ENCODE results near the gene IDH3G. TPM values are rescaled to one million over a fixed set of nuclear protein-coding genes. Genes with fewer than 3 reads are reported as not detected.
A peak's percentile ranks its signal among the peaks of the same experiment; 100 is the strongest.

IDH3G gene
- total RNA-seq, 1 donor from 2014 or later = 78.7 TPM

DNA sequence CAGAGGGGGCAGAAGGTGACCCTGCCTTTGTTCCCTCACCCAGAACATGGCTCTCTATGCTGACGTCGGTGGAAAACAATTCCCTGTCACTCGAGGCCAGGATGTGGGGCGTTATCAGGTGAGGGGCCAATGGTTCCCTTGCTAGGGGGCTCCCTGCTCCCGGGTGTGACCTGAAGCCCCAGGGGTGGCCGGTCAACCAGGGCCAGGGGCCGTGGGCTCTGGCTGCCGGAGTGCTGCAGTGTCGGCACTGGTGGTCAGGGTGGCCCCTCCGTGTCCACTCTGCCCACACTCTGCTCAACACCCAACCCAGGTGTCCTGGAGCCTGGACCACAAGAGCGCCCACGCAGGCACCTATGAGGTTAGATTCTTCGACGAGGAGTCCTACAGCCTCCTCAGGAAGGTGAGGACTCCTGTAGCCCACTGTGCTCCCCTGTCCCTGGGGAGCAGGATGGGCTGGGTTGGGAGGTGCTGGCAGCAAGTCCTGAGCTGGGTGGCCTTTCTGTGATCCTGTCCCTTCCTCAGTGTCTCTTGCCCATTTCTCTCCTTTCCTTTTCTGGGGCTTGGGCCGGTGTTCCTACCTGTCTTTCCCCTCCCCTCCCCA is 3.3 kb upstream of the IDH3G start:
- DNase-seq (ENCODE audit: missing footprints) (no peak), ATAC-seq (no peak)
- intact Hi-C loops (cut with DNase I) = no loop called here

DNA sequence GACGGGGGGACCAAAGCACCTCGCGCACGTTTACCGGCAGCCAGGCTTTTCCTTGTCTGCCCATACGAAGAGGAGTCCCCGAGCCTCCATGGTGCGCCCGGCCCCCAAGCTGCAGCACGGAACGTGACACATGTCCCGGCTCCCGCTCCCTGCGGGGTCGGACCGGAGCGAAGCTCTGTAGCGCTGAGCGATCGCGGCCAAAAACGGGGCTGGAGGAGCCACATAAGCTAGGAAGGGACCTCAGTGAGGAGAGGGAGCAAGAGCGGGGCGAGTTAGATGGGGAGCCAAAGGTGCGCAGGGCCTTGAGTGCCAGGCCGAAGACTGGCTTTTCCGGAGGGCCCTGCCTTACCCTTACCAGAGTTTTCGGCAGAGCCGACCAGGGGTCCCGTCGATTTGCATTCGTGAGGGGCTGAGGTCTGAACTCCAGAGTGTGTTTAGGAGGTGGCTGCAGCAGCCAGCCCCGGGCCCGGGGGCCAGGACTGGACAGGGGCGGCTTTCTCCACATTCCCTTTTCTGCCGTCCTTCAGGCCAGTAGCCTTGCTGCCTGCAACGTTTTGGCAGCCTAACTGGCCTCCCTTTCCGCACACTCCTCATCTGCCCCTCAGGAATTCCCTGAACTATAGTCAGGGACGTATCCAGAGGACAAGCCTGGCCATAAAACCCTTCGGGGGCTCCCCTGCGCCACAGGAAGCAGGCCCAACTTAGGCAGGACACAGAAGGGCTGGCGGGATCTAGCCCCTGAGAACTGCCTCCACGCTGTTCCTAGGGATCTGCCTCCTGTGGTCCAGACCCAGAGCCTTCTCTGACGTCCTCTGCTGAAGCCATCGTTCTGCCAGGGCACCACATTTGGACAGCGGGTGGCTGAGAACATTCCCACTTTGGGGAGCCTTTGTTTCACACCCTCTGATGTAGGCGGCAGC is 982 bp upstream of the IDH3G start:
- intact Hi-C loops (cut with DNase I) = loop anchor here (1.0 kb wide), 1 partner anchor 133 kb away; no protein-coding TSS in a partner anchor
- ATAC-seq (no peak), DNase-seq (ENCODE audit: missing footprints) (peak; percentile 41)

DNA sequence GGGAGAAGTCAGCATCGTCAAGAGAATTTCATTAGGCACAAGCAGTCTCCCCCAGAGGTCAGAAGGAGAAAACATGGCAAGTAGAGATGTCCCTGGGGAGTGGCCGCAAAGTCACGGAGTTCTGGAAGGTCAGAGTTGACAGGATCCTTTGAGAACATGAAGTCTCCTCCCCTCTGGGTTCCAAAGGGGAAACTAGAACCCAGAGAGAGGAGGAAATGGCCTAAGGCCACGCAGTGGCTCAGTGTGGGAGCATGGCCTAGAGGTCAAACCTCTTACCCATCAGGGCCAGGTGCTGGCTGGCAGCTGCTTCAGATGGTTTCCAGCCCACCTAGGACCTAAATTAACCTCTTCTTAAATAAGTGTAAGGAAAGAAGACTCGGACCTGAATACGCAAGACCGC is 884 bp downstream of the IDH3G start:
- intact Hi-C loops (cut with DNase I) = no loop called here
- peak; percentile 11 for DNase-seq (ENCODE audit: missing footprints)

DNA sequence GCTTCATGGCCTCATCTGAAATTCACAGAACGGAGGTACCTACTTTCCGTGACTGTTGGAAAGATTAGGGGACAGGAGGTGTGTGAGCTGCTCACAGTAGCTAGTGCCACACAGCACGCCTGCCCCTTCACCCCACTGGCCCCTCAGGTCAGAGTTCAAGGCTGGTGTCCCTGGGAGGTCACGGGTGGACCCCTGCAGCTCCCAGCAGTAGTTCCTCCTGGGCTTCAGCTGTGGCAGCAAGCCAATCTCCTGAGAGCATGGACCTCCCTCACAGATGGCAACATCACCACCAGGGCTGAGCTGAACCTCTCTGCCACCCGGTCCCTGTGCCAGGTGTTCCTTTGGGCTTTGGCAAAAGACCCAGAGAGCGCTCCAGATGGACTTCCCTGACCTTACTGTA is 1.8 kb downstream of the IDH3G start:
- no peak for ATAC-seq
- intact Hi-C loops (cut with DNase I) = no loop called here

More for the DNA sequence above, 884 bp downstream of the IDH3G start:
- ATAC-seq = no peak

DNA sequence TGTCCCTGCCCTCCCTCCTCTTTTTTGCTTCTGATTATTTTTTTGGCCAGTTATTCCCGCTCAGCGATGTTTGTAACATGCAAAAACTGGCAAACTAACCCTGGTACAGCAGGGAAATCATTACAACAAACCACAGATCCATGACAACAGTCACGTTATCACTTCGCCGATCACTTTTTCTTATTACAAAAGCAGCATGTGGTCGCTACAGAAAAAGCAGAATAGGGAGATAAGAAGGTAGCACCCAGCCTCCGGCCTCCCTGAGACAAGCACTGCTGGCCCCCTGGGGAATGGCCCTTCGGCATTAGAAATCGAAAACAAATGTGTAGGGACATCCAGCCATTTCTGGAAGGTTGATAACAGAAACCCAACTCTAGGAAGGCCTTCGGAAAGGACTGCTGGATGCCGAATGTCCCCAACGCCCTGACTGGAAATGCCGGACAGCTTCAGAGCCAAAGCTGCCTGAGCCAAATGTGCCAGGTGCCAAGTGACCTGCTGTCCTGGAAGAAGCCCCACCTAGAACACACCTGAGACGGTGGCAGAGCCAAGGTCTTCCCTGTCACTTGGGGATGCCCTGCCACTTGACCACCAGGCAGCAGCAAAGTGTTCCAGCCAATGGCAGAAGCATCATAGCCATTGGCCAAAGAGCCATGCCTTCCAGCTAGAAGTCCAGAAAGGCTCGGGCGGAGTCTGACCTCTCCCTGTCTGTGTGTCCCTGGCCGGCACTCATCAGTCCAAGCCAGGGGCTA is 2.9 kb downstream of the IDH3G start:
- no peak for ATAC-seq
- no peak for DNase-seq (ENCODE audit: missing footprints)
- intact Hi-C loops (cut with DNase I) = no loop called here

More for the DNA sequence above, 1.8 kb downstream of the IDH3G start:
- no peak for DNase-seq (ENCODE audit: missing footprints)

DNA sequence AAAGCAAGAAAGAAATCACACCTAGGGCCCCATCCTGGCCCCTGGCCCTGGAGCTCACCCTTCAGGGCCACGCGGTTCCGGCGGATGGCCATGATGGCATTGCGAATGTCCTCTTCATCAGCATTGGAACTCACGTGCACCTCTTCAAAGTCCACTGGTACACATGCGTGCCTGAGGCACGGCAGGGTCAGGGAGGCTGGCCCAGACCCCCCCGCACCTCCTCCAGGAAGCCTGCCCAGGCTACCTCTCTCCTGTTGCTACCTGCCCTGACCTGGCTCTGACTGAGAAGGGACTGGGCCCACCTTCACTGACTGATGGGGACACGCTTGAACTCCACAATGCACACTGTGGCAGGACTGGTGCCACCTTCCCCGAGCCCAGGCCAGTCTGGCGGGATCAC is 4.5 kb downstream of the IDH3G start:
- DNase-seq (ENCODE audit: missing footprints) (no peak), ATAC-seq (no peak)
- intact Hi-C loops (cut with DNase I) = no loop called here

DNA sequence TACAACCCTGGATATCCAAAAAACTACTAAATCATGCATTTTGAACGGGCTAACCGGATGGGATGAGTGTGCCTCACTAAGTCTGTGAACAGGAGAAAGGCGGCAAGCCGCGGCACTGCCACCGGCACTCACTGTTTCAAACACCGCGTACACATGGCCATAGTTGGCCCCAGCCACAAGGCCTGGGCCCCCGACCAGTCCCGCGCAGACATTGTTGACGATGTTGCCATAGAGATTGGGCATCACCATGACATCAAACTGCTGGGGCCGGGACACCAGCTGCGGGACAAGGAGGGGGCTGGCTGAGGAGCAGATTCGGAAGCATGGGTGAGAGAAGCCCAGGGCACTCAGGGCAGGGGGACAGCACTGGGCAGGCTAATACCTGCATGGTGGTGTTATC is 7.5 kb downstream of the IDH3G start:
- intact Hi-C loops (cut with DNase I) = no loop called here
- ATAC-seq (no peak), DNase-seq (ENCODE audit: missing footprints) (no peak)

DNA sequence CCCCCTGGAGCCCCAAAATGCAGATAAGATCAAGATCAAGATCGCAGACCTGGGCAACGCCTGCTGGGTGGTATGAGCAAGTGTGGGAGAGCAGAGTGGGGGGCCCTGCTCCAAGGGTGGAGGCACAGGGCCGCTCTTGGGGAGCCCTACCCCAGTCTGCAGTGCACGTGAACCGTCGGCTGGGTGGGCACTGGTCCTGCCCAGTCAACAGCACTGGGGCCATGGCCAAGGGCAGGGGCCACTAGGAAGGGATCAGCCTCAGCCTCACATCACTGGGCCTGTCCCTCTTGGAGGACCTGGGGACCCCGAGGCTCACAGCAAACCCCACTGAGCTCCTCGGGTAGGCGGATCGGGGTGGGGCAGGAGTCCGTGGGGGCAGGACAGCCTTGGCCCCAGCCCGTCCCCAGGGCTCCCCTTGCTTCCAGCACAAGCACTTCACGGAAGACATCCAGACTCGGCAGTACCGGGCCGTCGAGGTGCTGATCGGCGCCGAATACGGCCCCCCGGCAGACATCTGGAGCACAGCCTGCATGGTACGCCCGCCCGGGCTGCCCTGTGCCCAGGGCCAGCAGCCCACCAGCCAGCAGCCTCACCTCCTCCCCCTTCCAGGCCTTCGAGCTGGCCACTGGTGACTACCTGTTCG is 9.7 kb downstream of the IDH3G start:
- no peak for ATAC-seq
- intact Hi-C loops (cut with DNase I) = no loop called here
- no peak for DNase-seq (ENCODE audit: missing footprints)

DNA sequence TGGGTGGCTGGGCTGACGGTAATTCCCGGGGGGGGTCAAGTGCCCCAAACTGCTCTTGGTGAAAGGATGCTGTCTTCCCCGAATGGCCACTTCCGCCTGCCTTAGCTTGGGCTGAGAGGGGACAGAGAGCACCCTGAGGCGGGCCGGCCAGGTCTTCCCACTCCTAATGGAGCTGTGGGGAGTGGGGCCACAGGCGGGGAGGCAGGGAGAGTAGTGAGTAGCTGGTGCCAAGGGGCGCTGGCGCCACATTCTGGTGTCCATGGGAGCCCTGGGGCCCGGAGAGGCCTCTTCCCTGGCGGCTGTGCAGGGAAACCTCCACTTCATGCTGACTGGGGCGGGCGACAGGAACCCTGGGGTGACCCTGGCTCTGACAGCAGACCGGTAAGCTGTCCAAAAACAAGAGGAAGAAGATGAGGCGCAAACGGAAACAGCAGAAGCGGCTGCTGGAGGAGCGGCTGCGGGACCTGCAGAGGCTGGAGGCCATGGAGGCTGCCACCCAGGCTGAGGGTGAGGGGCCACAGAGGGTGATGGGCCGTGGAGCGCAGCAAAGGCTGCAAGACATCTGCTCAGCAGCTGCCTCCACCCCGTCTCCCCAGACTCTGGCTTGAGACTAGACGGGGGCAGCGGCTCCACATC is 10.7 kb downstream of the IDH3G start:
- DNase-seq (ENCODE audit: missing footprints) (no peak), ATAC-seq (no peak)
- intact Hi-C loops (cut with DNase I) = no loop called here

DNA sequence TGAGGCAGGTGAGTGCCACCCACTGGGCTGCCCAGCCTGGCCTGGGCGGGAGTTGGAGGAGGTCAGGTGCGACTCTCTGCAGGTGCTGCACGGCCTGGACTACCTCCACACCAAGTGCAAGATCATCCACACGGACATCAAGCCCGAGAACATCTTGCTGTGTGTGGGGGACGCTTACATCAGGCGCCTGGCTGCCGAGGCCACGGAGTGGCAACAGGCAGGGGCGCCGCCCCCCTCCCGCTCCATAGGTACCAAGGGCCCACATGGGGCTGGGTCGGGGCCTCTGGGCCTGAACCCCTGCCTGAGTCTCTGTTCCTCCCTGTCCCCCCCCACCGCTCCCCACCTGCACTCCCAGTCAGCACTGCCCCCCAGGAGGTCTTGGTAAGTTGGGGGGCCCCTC is 11.3 kb downstream of the IDH3G start:
- intact Hi-C loops (cut with DNase I) = no loop called here

DNA sequence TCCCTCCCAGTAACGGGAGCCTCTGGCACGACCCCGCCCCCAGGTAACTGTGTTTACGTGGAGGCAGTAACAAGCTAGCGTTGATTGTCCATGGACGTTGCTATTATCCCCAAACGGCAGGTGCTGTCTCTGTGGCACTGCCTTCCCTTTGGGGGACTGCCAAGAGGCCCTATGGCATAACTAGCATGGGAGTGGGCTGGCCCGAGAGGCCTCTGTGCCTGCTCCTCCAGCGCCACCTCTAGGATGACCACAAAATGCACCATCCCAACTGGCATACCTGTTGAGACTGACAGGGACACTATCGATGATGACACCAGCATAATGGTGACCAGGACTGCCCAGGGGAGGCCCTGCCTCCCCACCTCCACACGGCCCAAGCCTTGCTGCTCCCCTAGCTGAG is 11.9 kb downstream of the IDH3G start:
- ATAC-seq = no peak
- intact Hi-C loops (cut with DNase I) = no loop called here
- no peak for DNase-seq (ENCODE audit: missing footprints)

More for the DNA sequence above, 11.3 kb downstream of the IDH3G start:
- DNase-seq (ENCODE audit: missing footprints) = no peak
- no peak for ATAC-seq

DNA sequence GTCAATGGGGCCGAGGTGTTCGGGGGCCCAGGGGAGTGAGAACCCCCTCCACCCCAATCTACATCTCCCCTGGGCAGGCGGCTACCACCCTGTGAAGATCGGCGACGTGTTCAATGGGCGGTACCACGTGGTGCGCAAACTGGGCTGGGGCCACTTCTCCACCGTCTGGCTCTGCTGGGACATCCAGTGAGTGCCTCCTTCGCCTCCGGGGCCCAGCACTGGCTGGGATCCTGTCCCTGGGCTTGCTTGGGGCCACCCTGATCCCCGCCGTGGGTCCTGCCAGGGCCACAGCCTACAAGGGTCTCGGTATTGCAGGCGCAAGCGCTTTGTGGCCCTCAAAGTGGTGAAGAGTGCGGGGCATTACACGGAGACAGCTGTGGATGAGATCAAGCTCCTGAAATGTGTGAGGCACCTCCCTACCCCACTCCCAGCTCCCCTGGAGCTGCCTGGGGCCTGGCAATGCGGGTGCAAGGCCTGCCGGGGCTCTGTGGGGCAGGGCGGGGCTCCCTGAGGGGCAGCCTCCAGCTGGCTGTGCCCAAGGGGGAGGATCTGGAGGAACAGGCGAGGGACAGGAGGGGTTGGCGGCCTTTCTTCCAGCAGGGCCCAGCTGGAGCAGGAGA is 12.6 kb downstream of the IDH3G start:
- intact Hi-C loops (cut with DNase I) = no loop called here
- ATAC-seq (peak; percentile 67), DNase-seq (ENCODE audit: missing footprints) (no peak)

DNA sequence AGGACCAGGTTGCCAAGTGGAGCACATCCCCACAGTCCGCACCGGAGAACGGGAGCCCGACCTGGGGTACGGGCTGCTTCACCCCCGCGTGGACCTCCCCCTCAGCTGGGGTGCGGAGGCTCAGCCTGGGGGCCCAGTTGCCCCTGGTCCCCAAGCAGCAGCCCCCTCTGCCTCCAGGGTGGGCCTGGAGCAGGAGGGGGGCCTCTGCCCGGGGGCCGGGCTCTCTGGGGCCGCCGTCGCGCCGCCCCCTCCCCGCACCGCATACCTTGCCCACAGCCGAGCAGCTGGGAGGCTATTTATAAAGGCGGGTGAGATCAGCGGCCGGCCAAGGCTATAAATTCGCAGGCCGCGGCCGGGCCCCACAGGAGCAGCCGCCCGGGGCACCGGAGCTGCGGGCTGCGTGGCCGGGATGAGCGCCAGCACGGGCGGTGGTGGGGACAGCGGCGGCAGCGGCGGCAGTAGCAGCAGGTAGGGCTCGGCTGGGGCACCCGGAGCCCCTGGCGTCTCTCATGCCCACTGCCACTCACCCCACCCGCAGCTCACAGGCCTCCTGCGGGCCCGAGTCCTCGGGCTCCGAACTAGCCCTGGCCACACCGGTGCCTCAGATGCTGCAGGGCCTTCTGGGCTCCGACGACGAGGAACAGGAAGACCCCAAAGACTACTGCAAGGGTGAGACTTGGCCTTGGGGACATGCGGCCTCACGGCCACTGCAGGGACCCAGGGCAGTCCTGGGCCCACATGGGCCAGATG is 13.3 kb downstream of the IDH3G start, which contains the start of gene SRPK3:
SRPK3 (plus strand) TSS at position 364 of the 750 bp plus-strand sequence; CDS start at position 410, 46 bp downstream.
- intact Hi-C loops (cut with DNase I) = no loop called here
- peak; percentile 33 for DNase-seq (ENCODE audit: missing footprints)
- ATAC-seq = peak; percentile 75

DNA sequence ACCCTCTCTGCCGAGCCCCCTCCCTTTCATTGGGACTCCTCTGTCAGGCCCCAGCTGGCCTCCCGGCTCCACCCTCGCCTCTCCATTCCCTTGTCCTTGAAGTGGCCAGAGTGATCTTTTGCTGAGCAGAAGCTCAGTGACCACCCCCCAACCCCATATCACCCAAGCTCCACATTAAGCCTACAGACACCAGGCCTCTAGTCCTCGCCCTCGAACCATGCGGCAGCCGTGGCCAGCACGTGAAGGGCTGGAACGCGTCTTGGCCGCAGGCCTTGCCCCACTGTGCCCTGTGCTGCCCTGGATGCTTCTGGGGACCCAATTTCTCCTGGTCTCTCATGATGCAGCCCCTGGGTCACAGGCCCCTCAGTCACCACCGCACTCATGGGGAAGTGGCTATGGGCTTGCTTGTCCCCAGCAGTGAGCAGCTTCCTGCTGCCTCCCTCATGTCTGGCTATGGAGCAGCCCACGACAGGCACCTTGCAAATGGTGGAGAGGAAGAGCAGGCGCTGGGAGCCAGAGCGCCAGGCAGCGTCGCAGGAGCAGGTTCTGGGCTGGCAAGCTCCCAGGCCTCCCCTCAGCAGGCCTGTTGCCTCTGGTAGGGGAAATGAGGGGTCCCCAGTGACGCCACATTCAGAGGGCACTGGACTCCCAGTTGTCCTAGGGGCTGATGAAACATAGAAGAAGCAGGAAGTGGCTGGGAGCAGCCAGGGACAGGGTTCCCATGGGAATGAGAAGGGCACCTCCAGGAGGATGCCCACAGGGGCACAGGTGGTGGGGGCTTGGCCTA is 14.1 kb downstream of the IDH3G start:
- ATAC-seq (no peak), DNase-seq (ENCODE audit: missing footprints) (peak; percentile 61)
- intact Hi-C loops (cut with DNase I) = no loop called here

DNA sequence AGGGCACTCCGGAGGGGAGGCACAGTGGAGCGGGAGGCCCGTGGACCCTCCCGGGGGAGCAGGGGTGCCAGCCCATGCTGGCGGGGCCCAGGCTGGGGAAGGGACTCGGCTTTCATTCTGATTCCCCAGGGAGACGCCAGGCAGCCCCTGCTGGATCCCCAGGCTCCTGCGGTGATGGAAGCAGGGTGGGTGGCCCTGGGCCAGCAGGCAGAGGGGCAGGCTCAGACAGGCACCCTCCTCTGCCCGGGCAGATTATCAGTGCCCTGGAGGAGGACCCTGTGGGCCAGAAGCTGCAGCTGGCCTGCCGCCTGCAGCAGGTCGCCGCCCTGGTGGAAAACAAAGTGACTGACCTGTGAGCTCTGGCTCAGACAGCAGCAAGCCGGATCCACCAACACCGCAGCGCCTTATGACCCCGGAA is 15.5 kb downstream of the IDH3G start:
- intact Hi-C loops (cut with DNase I) = no loop called here
- DNase-seq (ENCODE audit: missing footprints) (peak; percentile 13), ATAC-seq (no peak)

DNA sequence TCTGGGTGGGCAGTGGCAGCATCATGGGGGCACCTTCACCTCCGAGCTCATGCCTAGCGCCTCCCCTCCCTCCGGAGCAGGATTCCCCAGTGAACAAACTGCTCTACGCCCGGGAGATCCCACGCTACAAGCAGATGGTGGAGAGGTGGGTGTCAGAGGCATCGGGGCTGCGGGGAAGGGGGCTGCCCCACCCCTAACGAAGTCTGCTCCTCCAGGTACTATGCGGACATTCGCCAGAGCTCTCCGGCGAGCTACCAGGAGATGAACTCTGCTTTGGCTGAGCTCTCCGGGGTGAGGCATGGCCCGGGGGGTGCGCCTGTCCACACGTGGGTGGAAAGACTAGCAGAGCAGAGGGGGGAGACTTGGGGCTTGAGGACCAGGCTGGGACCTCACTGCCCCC is 16.0 kb downstream of the IDH3G start:
- DNase-seq (ENCODE audit: missing footprints) (peak; percentile 11), ATAC-seq (no peak)
- intact Hi-C loops (cut with DNase I) = no loop called here
